MG63 (cell line): ENCODE results near the gene CCDC126. TPM values are rescaled to one million over a fixed set of nuclear protein-coding genes. Genes with fewer than 3 reads are reported as not detected.
"Not testable (repeated sequence)": the region's sequence is repeated elsewhere in the genome, so short reads cannot be mapped to it uniquely, and the experiment has no call there.

Source experiments
- DNase-seq: peaks from one replicate; pipeline ENCODE4 v3.0.0-alpha.2; 2020
- H3K27me3 ChIP-seq: fragments of 250-450 bp; sonication (Bioruptor Pico); 2 replicates; pipeline ENCODE4 v1.5.1; 2020; ENCODE audit warnings: mild to moderate bottlenecking, moderate library complexity
- H3K36me3 ChIP-seq: fragments of 250-450 bp; sonication (Bioruptor Pico); 2 replicates; pipeline ENCODE4 v1.5.1; 2020; ENCODE audit warnings: mild to moderate bottlenecking, moderate library complexity
- H3K4me3 ChIP-seq: fragments of 250-450 bp; sonication (Bioruptor Pico); 2 replicates; pipeline ENCODE4 v1.5.1; 2020; ENCODE audit warnings: mild to moderate bottlenecking, moderate library complexity
- H3K9me3 ChIP-seq: fragments of 250-450 bp; sonication (Bioruptor Pico); 2 replicates; pipeline ENCODE4 v1.5.1; 2020; ENCODE audit warnings: mild to moderate bottlenecking, moderate library complexity
- total RNA-seq: library from RNA; depleted of rRNA; stranded (reverse); fragments of >200 nt; shearing (Covaris generic); gene quantifications from 2 replicates; pipeline ENCODE4 v1.2.3, GENCODE V29; 2014; ENCODE audit warnings: low replicate concordance; rRNA removed

The CCDC126 gene
- total RNA-seq, 1 experiment from 2014 or later, result 10.7 TPM

- Histone ChIP-seq H3K27me3 (no peaks in the 10 kb centered on the region), H3K36me3 (no peaks in the 10 kb centered on the region), H3K9me3 (no peaks in the 10 kb centered on the region), H3K4me3 (peak overlapping the region; percentile 49)
- peak; percentile 8 for DNase-seq
These were observed 83.5 kb downstream of the CCDC126 start for GRCh38 chr7:23680414-23681405.

DNA sequence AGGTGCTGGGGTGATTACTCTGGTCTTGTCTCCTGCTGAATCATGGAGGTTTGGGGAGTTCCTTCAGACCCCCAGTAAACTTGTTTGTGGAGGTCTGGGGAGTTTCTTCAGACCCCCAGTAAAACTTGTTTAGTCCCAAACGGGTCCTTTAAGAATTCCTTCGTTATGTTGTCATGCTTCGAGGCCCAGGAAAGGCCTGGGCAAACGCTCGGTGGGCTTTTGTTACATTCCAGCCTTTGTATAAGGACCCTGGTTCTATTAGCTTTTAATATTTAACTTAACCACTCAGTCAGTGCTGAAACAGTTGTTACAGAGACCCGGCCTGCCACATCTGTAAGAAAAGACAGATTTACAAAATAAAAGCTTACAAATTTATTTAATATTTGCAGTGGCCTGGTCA lies 86.9 kb downstream of the CCDC126 start:
- H3K4me3 ChIP-seq, H3K27me3 ChIP-seq, DNase-seq, H3K36me3 ChIP-seq, H3K9me3 ChIP-seq: not testable (repeated sequence)

DNA sequence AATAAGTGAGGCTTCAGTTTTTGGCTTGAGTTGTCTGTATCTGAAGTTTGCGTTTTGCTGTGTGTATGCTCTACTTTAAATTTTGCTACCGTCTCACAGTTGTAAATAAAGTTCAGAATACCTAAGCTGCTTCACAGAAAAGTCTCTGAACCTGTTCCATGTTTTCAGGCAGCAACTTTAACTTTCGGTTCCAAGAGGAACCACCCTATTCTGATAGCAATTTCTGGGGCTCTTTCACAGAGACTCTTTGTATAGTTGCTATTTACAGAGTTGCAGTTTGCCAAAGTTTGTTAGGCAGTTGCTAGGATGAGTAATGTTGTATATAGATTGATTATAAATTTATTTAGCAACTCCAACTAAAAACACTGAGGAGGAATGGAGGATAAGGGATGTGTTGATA lies 88.5 kb downstream of the CCDC126 start:
- DNase-seq, result no peak

GRCh38 chr7:23687011-23687410 lies 89.8 kb downstream of the CCDC126 start:
- DNase-seq, result peak; percentile 49
- no peak overlapping the region for H3K4me3 ChIP-seq

More for the DNA sequence above, 88.5 kb downstream of the CCDC126 start:
- no peaks in the 10 kb centered on the region for H3K36me3 ChIP-seq
- H3K27me3 ChIP-seq, result no peaks in the 10 kb centered on the region
- H3K9me3 ChIP-seq, result no peaks in the 10 kb centered on the region
- H3K4me3 ChIP-seq, result no peak overlapping the region

DNA sequence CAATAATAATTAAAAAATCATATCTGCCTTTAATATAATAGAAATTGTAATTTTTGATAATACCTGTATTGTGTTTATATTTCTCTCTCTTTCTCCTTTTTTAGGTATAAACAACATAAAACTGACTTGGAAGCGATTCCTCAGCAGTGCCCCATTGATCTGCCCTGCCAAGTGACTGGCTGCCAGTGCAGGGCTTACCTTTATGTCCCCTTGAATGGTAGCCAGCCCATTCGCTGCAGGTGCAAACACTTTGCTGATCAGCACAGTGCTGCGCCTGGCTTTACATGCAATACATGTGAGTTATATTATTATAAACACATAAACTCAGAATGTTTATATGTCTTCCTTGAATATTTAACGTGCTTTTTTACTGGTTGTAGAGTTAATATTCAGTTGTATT lies 92.0 kb downstream of the CCDC126 start:
- Histone ChIP-seq H3K36me3 (no peaks in the 10 kb centered on the region), H3K9me3 (no peaks in the 10 kb centered on the region), H3K27me3 (no peaks in the 10 kb centered on the region), H3K4me3 (no peak overlapping the region)
- DNase-seq, result no peak

More at GRCh38 chr7:23687011-23687410, 89.8 kb downstream of the CCDC126 start:
- no peaks in the 10 kb centered on the region for H3K36me3 ChIP-seq
- H3K9me3 ChIP-seq, result no peaks in the 10 kb centered on the region
- no peaks in the 10 kb centered on the region for H3K27me3 ChIP-seq

GRCh38 chr7:23691320-23691719 lies 94.1 kb downstream of the CCDC126 start:
- Histone ChIP-seq H3K36me3 (no peaks in the 10 kb centered on the region), H3K9me3 (no peaks in the 10 kb centered on the region), H3K27me3 (no peaks in the 10 kb centered on the region), H3K4me3 (no peak overlapping the region)
- no peak for DNase-seq

GRCh38 chr7:23693224-23693623 lies 96.0 kb downstream of the CCDC126 start:
- DNase-seq, result no peak
- no peaks in the 10 kb centered on the region for H3K36me3 ChIP-seq
- H3K9me3 ChIP-seq, result no peaks in the 10 kb centered on the region
- H3K4me3 ChIP-seq, result no peak overlapping the region
- H3K27me3 ChIP-seq, result no peaks in the 10 kb centered on the region

Other genes starting within 250 kb of the CCDC126 start
- gene IGF2BP3, start 126.9 kb upstream of the CCDC126 start, total RNA-seq, result 51.8 and 80.7 TPM in 2 replicates
- gene TRA2A, start 65.4 kb upstream of the CCDC126 start, total RNA-seq, result 7.9 and 17.9 TPM in 2 replicates
- 0.63 and 1.6 TPM in 2 replicates for gene FAM221A, start 82.8 kb downstream of the CCDC126 start, total RNA-seq
- gene STK31, start 112.8 kb downstream of the CCDC126 start, total RNA-seq, result 0.03 TPM in 1 of 2 replicates, not detected in the other